GM23248 (cell line): ENCODE results near the gene SH3D19.

ENCODE experiments used
- EZH2 ChIP-seq: fragments of 200-600 bp; sonication (generic); IDR thresholded peaks from 2 replicates; pipeline ENCODE4 v1.6.1; 2018; ENCODE audit warnings: antibody characterized with exemption, mild to moderate bottlenecking; ENCODE audit not compliant: insufficient read depth, poor library complexity, severe bottlenecking
- EZH2phosphoT487 ChIP-seq: fragments of 200-600 bp; sonication (generic); IDR thresholded peaks from 2 replicates; pipeline ENCODE4 v1.6.1; 2018; ENCODE audit warnings: antibody characterized with exemption, moderate library complexity, mild to moderate bottlenecking, low read depth; ENCODE audit not compliant: insufficient read depth

DNA sequence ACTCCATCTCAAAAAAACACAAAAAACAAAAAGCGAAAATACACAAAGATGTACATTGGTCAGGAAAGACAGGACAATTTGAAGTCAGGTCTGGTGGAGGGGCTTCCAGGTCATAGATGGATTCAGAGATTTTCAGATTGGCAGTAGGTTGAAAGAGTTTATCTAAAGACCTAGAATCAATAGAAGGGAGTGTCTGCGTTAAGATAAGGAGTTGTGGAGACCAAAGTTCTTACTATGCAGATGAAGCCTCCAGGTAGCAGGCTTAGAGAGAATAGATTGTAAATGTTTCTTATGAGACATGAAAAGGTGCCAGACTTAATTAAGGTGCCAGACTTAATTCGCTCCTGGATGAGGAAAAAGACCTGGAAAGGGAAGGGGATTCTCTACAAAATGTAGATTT, 232.9 kb downstream of the SH3D19 start:
- no peak for TF ChIP-seq EZH2phosphoT487
- TF ChIP-seq EZH2 = no peak
